Epithelial cell of prostate (primary cell): ENCODE results near the gene GNGT1.

Source experiments
- DNase-seq: peaks from one replicate; pipeline ENCODE4 v3.0.0-alpha.2; 2011; ENCODE audit warnings: low read depth, low spot score
- H3K27ac ChIP-seq: fragments of 450-650 bp; 2 replicates; pipeline ENCODE4 v1.5.1; 2017; ENCODE audit warnings: mild to moderate bottlenecking

GNGT1 gene

GRCh38 chr7:93937818-93938217, 31.5 kb downstream of the GNGT1 start:
- no peak for DNase-seq
- H3K27ac ChIP-seq: no peak overlapping the region

DNA sequence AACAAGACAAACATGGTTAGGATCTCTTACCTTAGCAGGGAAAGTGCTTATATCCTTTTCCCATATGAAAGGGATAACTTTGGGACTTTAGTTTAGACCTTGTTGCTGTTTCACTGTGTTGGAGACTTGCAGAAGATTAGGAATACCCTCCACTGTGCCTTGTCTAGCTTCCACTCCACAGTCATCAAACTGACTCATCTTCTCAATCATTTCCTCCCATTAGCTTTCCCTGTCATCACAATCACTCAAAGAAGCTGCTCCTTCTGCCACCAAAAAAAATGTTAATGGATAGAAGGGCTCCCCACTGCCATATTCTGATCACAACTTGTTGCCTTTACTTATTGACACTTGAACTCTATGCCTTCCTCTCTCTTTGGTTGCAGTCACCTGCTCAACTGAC, 31.9 kb downstream of the GNGT1 start:
- H3K27ac ChIP-seq: no peak overlapping the region
- DNase-seq: no peak

DNA sequence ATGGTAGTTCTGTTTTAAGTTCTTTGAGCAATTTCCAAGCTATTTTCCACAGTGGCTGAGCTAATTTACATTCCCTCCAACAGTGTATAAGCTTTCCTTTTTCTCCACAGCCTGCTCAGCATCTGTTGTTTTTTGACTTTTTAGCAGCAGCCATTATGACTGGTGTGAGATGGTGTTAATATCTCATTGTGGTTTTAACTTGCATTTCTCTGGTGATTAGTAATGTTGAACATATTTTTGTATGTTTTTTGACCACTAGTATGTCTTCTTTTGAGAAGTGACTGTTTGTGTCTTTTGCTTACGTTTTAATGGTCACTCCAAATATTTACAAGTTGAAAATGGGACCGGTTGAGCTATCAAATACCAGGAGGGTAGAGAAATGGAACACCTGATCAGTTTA, 35.6 kb downstream of the GNGT1 start:
- no peak for DNase-seq
- no peak overlapping the region for H3K27ac ChIP-seq

GRCh38 chr7:93943816-93944540, 37.6 kb downstream of the GNGT1 start:
- H3K27ac ChIP-seq: no peak overlapping the region

DNA sequence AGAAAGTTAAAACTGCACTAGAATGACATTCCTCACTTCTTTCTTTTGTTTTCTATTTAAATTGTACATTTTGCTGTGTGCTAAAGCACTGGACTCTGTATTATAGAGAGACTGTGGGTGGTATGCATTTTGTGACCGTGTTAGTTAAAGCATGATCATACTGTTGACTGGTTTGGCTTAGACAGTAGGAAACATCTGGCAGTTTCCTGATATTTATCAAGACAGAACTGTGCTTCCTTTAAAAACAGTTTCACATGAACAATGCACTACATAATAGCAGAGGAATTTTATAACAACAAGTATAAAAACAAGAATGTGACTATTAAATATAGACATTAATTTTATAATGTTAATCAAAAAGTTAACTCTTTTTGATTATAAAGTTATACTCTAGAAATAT, 38.3 kb downstream of the GNGT1 start:
- no peak overlapping the region for H3K27ac ChIP-seq
- DNase-seq: no peak

More at GRCh38 chr7:93943816-93944540, 37.6 kb downstream of the GNGT1 start:
- DNase-seq: no peak

- H3K27ac ChIP-seq: no peak overlapping the region
- no peak for DNase-seq
These were observed 38.7 kb downstream of the GNGT1 start for GRCh38 chr7:93945083-93945482.

- H3K27ac ChIP-seq: no peak overlapping the region
- no peak for DNase-seq
These were observed 39.6 kb downstream of the GNGT1 start for GRCh38 chr7:93945756-93946535.

DNA sequence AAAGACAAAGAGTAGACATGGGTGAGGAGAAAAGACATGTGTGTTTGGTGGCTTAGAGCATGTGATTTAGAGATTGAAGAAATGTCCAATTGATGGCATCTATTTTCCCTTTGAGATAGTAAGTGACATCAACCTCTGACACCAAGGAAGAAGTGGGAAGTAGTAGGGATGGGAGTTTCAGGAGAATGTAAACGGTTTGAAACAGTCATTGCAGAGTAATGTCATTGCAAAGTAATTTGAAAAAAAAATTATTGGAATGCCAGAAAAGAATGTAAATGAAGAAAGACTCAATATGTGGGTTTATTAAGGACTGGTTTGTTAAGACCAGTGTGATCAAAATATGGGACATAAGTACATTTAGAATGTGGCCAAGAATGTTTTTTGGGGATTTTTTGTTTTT, 41.7 kb downstream of the GNGT1 start:
- H3K27ac ChIP-seq: no peak overlapping the region
- DNase-seq: no peak

- no peak overlapping the region for H3K27ac ChIP-seq
- no peak for DNase-seq
These were observed 42.5 kb downstream of the GNGT1 start for GRCh38 chr7:93948873-93949272.

GRCh38 chr7:93949423-93949822, 43.1 kb downstream of the GNGT1 start:
- no peak overlapping the region for H3K27ac ChIP-seq
- DNase-seq: no peak

- H3K27ac ChIP-seq: no peak overlapping the region
- DNase-seq: no peak
These were observed 48.9 kb downstream of the GNGT1 start for GRCh38 chr7:93955304-93955703.

- no peak overlapping the region for H3K27ac ChIP-seq
- DNase-seq: no peak
These were observed 51.4 kb downstream of the GNGT1 start for GRCh38 chr7:93957767-93958166.

- H3K27ac ChIP-seq: no peak overlapping the region
- no peak for DNase-seq
These were observed 51.8 kb downstream of the GNGT1 start for GRCh38 chr7:93958216-93958615.

- no peak for DNase-seq
- H3K27ac ChIP-seq: no peak overlapping the region
These were observed 52.3 kb downstream of the GNGT1 start for GRCh38 chr7:93958651-93959050.
